ENCODE results near the gene PRKCB. TPM values are rescaled to one million over a fixed set of nuclear protein-coding genes. Genes with fewer than 3 reads are reported as not detected.

The PRKCB gene
- total and polyA plus RNA-seq, 2 of the 8 experiments (the other 6 are each of a cell fraction or from before 2014, with no cell fraction given), result 7.1 to 12.1 TPM

- TF ChIP-seq MAFK (IDR thresholded peaks at IDR 0.05; ENCODE audit: low read depth, low read length) (no peak), GTF2F1 (IDR thresholded peaks at IDR 0.05; ENCODE audit: borderline replicate concordance, low read depth, low read length) (no peak), KDM4A (IDR thresholded peaks at IDR 0.05; ENCODE audit: low read depth, low read length, severe bottlenecking) (no peak), CHD1 (IDR thresholded peaks at IDR 0.05; ENCODE audit: low read depth, low read length) (no peak), TEAD4 (IDR thresholded peaks at IDR 0.05; ENCODE audit: low read depth, low read length) (no peak), SUZ12 (IDR thresholded peaks at IDR 0.05; ENCODE audit: low read length) (no peak), MAX (IDR thresholded peaks at IDR 0.05) (no peak)
Observed at GRCh38 chr16:23996258-23996955, 160.6 kb downstream of the PRKCB start (continued).
